ENCODE results near the gene SHKBP1. TPM values are rescaled to one million over a fixed set of nuclear protein-coding genes. Genes with fewer than 3 reads are reported as not detected.

The SHKBP1 gene
- total and polyA plus RNA-seq, 9 of the 15 experiments (the other 6 are each of a cell fraction or from before 2014, with no cell fraction given) = 1.2 to 58.1 (median 22.3) TPM

DNA sequence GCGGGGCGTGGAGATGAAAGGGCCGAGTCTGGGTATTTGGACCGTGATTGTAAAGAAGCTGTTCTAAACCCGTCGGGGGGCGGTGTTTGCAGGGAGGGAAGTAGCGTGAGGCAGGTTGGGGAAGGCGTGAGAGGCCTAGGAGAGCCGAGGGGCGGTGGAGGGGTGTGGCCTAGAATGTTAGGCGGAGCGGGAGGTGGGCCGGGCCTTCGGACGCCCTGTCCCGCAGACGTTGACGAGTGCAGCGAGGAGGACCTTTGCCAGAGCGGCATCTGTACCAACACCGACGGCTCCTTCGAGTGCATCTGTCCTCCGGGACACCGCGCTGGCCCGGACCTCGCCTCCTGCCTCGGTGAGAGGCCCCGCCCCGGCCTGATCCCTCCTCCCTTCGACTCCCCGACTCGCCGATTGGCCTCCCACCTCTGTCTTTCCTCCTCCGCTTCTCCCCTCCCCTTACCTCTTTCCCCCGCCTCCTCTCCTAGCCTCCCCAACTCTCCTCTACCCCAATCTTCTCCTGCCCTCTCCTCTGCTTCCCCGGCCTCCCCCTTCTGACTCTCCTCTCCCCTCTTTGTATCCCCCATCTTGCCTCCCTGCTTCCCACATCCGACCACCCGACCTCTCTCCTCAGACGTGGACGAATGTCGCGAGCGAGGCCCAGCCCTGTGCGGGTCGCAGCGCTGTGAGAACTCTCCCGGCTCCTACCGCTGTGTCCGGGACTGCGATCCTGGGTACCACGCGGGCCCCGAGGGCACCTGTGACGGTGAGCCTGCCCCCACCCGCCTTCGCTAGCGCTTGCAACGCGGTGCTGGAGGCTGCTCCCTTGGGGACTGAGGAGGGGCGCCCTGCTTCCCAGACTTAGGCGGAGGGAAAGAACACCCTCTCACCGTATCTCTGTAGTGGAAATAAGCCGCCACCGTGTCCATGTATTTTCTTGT, 37.3 kb downstream of the SHKBP1 start (continued):
- TF ChIP-seq, protein P1, sequence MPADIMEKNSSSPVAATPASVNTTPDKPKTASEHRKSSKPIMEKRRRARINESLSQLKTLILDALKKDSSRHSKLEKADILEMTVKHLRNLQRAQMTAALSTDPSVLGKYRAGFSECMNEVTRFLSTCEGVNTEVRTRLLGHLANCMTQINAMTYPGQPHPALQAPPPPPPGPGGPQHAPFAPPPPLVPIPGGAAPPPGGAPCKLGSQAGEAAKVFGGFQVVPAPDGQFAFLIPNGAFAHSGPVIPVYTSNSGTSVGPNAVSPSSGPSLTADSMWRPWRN (IDR thresholded peaks at IDR 0.05; ENCODE audit: low read depth) = no peak
- no peak for TF ChIP-seq HDAC6 (IDR thresholded peaks at IDR 0.05; ENCODE audit: low read depth, low read length)
- TF ChIP-seq HCFC1 (IDR thresholded peaks at IDR 0.05; ENCODE audit: low read depth, low read length) = no peak
- TF ChIP-seq GTF2A2 (tag; IDR thresholded peaks at IDR 0.05) = no peak
- no peak for TF ChIP-seq HNRNPK (IDR thresholded peaks at IDR 0.05; ENCODE audit: low read depth, low read length, poor library complexity, severe bottlenecking)
- no peak for TF ChIP-seq SRSF9 (IDR thresholded peaks at IDR 0.05; ENCODE audit: borderline replicate concordance, low read depth, low read length)
- TF ChIP-seq TRIM24 (IDR thresholded peaks at IDR 0.05) = peak; percentile 11 to 81; a peak in 1 of 4 replicates
- no peak for TF ChIP-seq TSC22D4 (tag; IDR thresholded peaks at IDR 0.05)
- no peak for TF ChIP-seq FOS (IDR thresholded peaks at IDR 0.05; ENCODE audit: extremely low read depth, insufficient read length)
- TF ChIP-seq CREB1 (IDR thresholded peaks at IDR 0.05) = peak; percentile 32; the same call in 1 of the 2 replicates
- TF ChIP-seq CREB1 (CRISPR knock-in tag; IDR thresholded peaks at IDR 0.05) = 0 out of 2 replicates have a peak, but pooled peaks have one; percentile 33
- TF ChIP-seq, protein P2, sequence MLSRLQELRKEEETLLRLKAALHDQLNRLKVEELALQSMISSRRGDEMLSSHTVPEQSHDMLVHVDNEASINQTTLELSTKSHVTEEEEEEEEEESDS (CRISPR knock-in tag; IDR thresholded peaks at IDR 0.05) = no peak
- TF ChIP-seq ETV5 (CRISPR knock-in tag; IDR thresholded peaks at IDR 0.05; ENCODE audit: low read depth) = no peak
- TF ChIP-seq HNRNPL (IDR thresholded peaks at IDR 0.05; ENCODE audit: low read depth, low read length) = no peak
- TF ChIP-seq SPI1 (IDR thresholded peaks at IDR 0.05; ENCODE audit: borderline replicate concordance, low read depth, low read length) = peak; percentile 72
- no peak for TF ChIP-seq ZBTB8A (IDR thresholded peaks at IDR 0.05; ENCODE audit: partially characterized antibody)
- no peak for TF ChIP-seq DMBX1 (CRISPR knock-in tag; IDR thresholded peaks at IDR 0.05; ENCODE audit: borderline replicate concordance)
- no peak for TF ChIP-seq RHOXF2B (CRISPR knock-in tag; conservative IDR thresholded peaks at IDR 0.05)
- TF ChIP-seq, protein P3, sequence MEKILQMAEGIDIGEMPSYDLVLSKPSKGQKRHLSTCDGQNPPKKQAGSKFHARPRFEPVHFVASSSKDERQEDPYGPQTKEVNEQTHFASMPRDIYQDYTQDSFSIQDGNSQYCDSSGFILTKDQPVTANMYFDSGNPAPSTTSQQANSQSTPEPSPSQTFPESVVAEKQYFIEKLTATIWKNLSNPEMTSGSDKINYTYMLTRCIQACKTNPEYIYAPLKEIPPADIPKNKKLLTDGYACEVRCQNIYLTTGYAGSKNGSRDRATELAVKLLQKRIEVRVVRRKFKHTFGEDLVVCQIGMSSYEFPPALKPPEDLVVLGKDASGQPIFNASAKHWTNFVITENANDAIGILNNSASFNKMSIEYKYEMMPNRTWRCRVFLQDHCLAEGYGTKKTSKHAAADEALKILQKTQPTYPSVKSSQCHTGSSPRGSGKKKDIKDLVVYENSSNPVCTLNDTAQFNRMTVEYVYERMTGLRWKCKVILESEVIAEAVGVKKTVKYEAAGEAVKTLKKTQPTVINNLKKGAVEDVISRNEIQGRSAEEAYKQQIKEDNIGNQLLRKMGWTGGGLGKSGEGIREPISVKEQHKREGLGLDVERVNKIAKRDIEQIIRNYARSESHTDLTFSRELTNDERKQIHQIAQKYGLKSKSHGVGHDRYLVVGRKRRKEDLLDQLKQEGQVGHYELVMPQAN (IDR thresholded peaks at IDR 0.05; ENCODE audit: borderline replicate concordance) = peak; percentile 52
- TF ChIP-seq, protein P4, sequence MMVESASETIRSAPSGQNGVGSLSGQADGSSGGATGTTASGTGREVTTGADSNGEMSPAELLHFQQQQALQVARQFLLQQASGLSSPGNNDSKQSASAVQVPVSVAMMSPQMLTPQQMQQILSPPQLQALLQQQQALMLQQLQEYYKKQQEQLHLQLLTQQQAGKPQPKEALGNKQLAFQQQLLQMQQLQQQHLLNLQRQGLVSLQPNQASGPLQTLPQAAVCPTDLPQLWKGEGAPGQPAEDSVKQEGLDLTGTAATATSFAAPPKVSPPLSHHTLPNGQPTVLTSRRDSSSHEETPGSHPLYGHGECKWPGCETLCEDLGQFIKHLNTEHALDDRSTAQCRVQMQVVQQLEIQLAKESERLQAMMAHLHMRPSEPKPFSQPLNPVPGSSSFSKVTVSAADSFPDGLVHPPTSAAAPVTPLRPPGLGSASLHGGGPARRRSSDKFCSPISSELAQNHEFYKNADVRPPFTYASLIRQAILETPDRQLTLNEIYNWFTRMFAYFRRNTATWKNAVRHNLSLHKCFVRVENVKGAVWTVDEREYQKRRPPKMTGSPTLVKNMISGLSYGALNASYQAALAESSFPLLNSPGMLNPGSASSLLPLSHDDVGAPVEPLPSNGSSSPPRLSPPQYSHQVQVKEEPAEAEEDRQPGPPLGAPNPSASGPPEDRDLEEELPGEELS (CRISPR knock-in tag; IDR thresholded peaks at IDR 0.05; ENCODE audit: borderline replicate concordance) = no peak
- TF ChIP-seq EP400 (IDR thresholded peaks at IDR 0.05) = no peak; the same call in 1 of the 2 replicates
- TF ChIP-seq TEAD1 (CRISPR knock-in tag; IDR thresholded peaks at IDR 0.05) = no peak
- TF ChIP-seq ZNF766 (CRISPR knock-in tag; conservative IDR thresholded peaks at IDR 0.05) = 0 out of 2 replicates have a peak, but pooled peaks have one; percentile 3
- TF ChIP-seq PRMT5 (CRISPR knock-in tag; IDR thresholded peaks at IDR 0.05) = no peak

Data from K562 (cell line).